Activated CD4-positive, alpha-beta T cell treated with anti-CD3 and anti-CD28 coated beads for 4 hours (primary cell): ENCODE results near the gene MYBPC2.
"Not testable (repeated sequence)": the region's sequence is repeated elsewhere in the genome, so short reads cannot be mapped to it uniquely, and the experiment has no call there.

ENCODE experiments used
- DNase-seq, 2 donors: peaks; one replicate each; pipeline ENCODE4 v3.0.0-alpha.2; 2020

MYBPC2 gene

DNA sequence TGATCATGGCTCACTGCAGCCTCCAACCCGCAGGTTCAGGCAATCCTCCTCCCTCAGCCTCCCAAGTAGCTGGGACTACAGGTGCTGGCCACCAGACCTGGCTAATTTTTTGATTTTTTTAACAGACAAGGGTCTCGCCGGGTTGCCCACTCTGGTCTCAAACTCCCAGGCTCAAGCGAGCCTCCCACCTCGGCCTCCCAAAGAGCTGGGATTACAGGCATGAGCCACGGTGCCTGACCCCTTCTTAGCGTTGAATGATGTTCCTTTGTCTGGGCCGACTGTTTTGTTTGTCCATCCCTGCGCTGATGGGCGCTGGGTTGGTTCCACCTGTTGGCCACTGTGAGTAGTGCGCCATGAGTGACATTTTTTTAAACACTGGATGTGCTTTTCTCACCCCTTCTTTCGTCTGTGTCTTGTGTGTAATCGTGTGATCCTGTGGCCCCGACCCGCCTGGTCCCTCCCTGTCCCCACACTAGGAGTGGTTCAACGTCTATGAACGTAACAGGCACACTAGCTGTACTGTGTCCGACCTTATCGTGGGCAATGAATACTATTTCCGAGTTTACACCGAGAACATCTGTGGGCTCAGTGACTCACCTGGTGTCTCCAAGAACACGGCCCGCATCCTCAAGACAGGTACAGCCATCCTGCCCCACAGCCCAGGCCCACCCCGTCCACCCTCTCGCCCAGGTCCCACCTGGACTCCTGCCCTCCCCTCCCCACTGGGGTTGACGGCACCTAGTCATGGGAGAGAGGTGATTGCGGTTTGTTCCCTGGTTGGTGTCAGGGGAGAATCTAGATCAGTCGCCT lies 28.6 kb downstream of the MYBPC2 start:
- peak; percentile 47 to 51 for DNase-seq

GRCh38 chr19:50462970-50463369 lies 30.3 kb downstream of the MYBPC2 start:
- no peak for DNase-seq

GRCh38 chr19:50464348-50464747 lies 31.7 kb downstream of the MYBPC2 start:
- DNase-seq: no peak

GRCh38 chr19:50465000-50465399 lies 32.3 kb downstream of the MYBPC2 start:
- DNase-seq: no peak

DNA sequence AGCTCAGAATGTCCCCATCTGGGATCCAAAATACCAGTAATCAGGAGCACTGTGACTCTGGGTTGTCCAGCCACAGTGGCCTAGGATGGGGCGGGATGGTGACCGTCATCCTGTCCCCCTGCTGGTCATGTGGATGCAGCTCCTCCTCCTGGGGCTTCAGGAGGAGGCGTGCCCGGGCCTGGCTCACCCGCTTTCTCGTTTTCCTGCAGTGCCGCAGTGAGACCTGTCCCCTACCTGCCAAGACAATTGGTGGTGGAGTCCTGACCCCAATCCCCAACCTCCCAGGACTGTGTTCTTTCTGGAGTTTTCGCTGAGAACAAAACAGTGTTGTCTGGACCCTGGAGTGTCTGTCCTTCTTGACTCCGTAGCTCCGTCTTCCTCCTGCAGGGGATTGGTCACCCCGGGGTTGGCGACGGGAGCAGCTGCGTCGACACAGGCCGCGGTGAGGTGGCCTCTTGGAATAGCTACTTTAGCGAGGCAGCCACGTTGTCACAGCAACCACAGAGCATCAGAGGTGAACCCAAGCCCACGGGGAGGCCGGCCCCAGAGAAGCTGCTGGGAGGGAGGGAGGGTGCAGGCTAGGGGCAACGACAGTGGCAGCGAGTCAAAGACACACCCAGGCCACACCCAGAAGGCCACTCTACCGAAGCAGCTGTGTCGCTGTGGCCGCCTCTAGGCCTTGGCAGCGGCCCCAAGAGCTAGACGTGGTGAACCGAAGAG lies 33.5 kb downstream of the MYBPC2 start:
- DNase-seq: no peak

DNA sequence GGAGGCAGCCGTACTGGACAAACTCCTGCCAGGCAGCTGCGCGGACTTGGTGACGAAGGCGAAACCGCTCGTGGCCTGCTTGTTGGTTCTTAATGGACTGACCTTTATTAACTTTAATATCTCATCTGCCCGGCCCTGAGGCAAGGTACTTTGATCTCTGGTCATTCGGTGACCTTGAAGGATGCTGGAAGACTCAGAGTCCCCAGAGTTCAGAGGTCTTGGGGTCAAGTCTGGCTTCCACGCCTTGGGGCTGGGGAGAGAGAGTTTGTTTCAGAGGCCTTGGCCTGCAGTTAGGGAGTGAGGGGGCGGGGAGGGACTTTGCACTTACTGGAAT lies 34.0 kb downstream of the MYBPC2 start:
- no peak for DNase-seq

DNA sequence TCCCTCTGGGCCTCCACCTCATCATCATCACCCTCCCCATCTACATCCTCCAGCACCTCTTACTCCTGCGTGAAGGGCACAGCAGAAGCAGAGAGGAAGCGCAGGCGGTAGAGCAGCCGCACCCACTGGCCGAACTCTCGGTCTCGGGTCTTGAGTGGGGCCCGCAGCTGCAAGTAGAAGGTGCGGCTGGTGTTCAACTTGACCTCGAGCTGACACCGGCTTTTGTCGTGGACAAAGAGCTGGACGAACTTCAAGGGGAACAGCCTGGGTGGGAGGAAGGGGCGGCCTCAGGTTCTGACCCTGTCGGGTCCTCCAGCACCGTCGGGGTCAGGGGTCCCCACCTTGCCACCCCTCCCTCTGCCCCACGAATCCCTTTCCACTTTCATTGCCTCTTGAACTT lies 34.9 kb downstream of the MYBPC2 start:
- no peak for DNase-seq

DNA sequence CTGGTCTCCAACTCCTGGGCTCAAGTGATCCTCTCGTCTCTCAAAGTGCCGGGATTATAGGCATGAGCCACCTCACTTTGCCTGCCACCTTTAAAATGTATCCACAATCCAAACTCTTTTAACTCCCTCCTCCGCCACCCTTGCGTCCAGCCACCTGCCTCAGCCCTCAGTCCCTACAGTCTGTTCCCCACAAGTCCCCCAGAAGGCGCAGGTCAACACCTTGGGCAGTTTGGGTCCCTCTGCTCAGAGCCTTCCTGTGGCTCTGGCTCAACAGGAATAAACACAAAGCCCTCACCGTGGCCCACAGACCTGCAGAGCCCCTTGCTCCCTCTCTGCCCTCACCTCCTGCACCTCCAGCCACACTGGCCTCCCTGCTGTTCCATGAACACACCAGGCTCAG lies 36.1 kb downstream of the MYBPC2 start:
- no peak for DNase-seq

DNA sequence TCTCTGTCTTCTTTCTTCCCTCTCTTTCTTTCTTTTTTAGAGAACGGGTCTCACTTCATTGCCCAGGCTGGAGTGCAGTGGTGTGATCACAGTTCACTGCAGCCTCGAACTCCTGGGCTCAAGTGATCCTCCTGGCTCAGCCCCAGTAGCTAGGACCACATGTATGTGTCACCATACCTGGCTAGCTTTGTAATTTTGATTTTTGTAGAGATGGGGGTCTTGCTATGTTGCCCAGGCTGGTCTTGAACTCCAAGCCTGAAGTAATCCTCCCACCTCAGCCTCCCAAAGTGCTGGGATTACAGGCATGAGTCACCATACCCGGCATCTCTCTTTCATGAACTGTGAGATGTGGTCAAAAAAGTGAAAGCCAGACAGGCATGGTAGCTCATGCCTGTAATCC lies 40.6 kb downstream of the MYBPC2 start:
- not testable (repeated sequence) for DNase-seq

GRCh38 chr19:50475101-50475568 lies 42.4 kb downstream of the MYBPC2 start:
- DNase-seq: no peak

DNA sequence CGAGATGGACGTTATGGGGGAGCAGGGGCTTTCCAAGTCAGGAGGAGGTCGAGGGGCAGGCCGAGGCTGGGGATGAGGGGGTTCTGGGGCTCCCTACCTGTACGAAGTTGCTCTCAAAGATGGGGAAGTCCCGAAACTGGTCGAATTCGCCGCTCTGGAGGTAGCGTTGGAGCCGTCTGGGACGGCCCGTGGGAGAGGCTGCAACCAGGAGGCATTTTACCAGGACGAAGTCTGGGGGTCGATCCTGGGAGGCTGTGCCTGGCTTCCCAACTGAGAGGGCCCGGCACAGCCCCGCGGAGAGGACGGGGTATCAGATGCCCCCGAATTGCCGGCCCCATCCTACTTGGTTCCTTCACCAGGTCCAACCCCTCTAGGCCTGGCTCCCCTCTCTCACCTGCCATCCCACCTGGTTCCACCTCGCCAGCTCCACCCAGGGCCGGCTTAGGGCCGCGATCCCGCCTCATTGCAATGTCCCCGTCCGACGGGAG lies 43.1 kb downstream of the MYBPC2 start:
- DNase-seq: no peak

DNA sequence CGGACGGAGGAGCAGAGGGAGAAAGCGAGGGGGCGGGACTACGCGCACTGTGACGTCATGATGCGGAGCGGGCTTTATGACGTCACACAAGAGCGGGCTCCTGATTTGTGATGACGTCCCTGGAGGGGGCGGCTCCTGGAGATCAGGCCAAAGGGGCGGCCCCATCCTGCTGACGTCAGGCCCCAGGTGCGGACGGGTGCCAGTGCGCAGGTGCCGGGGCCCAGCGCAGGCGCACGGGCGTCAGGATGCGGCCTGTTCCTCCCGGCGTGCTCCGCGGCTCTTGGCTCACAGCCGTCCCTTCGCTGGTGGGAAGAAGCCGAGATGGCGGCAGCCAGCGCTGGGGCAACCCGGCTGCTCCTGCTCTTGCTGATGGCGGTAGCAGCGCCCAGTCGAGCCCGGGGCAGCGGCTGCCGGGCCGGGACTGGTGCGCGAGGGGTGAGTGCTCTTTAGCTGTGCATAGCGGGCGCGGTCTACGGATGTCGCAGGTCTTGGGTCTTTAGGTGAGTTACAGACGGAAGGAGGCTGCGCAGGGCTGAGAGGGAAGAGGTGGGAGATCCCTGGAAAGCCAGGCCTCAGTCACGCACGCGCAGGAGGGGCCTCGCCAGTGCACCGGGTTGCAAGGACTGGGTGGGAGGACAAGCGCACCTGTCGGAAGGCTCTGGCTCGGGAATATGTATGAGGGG lies 43.7 kb downstream of the MYBPC2 start, which contains the start of the genes EMC10 and GARIN5A:
Gene EMC10, plus strand, starts transcription at position 284 of the 683 bp plus-strand sequence. Its CDS starts 38 bp downstream, at position 322.
Gene GARIN5A, minus strand, starts transcription at position 625 of the 683 bp plus-strand sequence. Its CDS starts 460 bp downstream, at position 165.
- peak; percentile 89 to 92 for DNase-seq

DNA sequence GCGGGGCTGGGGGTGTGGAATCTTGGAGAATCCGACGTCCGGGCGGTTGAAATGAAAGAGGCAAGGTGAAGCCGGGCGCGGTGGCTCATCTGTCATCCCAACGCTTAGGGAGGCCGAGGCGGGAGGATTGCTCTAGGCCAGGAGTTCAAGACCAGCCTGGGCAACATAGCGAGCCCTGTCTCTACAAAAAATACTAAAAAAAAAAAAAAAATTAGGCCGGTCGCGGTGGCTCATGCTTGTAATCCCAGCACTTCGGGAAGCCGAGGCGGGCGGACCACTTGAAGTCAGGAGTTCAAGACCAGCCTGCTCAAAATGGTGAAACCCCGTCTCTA lies 44.2 kb downstream of the MYBPC2 start:
- no peak for DNase-seq

- DNase-seq: no peak
Observed at GRCh38 chr19:50477751-50478515, 45.2 kb downstream of the MYBPC2 start.

- DNase-seq: no peak
Observed at GRCh38 chr19:50478901-50479715, 46.4 kb downstream of the MYBPC2 start.

DNA sequence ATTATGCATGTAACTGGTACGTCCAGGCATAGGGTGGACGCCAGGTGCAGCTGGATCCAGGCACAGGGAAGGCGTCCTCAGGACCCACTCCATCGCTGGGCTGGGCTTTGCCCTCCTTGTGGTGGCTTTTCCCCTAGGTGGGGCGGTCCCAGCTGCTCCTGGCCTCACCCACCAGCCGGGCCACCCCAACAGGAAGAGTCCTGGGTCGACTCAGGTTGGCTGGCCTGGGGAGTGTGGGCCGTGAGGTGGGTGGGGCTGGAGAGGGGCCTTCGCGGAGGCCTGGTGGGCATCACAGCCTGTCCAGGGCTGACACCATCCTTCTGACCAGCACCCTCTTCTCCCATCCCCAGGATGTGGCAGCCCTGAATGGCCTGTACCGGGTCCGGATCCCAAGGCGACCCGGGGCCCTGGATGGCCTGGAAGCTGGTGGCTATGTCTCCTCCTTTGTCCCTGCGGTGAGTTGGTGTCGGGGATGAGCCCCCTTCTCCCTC lies 47.1 kb downstream of the MYBPC2 start:
- no peak for DNase-seq

DNA sequence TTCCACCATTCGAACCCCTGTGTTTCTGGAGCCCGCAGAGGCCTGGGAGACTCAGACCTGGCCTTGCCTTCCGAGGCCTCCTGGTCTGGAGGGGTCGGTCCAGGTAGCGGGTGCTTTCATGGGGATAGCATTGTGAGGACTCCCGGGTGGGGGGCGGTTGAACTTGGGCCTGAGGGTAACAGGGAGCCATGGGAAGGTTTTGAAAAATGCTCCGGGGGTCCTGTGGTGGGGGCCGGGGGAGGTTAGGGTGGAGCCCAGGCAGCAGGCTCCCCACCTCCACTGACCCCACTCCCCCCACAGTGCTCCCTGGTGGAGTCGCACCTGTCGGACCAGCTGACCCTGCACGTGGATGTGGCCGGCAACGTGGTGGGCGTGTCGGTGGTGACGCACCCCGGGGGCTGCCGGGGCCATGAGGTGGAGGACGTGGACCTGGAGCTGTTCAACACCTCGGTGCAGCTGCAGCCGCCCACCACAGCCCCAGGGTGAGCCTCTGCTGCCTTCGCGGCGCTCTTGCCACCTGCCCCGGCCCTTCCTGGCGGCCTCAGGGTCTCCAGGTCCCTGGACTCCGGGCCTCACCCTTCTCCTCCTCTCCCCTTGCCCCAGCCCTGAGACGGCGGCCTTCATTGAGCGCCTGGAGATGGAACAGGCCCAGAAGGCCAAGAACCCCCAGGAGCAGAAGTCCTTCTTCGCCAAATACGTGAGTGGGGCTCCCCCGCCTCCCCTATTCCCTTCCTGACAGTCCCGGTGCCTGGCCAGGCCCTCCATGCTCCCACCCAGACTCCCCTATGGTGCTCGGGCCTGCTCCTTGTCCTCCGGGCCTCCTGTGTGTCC lies 47.8 kb downstream of the MYBPC2 start:
- no peak for DNase-seq

GRCh38 chr19:50481351-50482149 lies 48.9 kb downstream of the MYBPC2 start:
- DNase-seq: no peak

DNA sequence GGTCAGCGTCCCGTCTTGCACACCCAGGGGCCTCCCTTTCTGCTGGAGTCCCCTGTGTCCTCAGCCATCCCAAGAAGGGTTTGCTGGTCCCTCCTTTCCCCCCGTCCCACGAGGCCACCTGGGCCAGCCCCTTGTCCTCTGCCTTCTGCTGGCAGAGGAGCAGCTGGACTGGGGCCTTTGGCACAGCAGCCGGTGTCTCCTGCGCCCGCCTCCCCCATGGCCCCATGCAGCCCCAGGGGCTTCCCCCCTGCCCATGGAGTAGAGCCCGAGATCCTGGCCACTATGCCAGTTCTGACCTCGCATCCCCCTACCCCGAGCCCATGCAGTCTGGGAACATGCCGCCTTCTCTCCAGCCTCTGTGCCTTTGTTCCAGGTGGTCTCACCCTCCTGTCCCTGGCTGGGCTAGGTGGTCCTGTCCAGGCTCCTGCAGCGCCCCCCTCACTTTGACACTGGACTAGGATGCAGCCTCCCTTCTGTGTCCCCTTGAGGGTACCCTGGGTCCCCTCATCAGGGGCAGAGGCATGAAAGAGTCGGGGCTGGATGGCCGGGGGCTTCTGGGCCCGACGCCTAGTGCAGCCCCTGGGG lies 49.7 kb downstream of the MYBPC2 start:
- no peak for DNase-seq
